Fibroblast of lung (primary cell): ENCODE measurements around the gene RAD17.

Experiments used
- EZH2 ChIP-seq: IDR thresholded peaks from 2 replicates; pipeline ENCODE4 v1.5.1; 2012; ENCODE audit warnings: low read length, control low read depth, mild to moderate bottlenecking; ENCODE audit errors: missing control alignments
- TF ChIP-seq, protein P1 (sequence below), 2 donors: IDR thresholded peaks in 1 of 2; conservative IDR thresholded peaks in 1 of 2; 1 replicate in 1 of 2; 2 replicates in 1 of 2; pipeline ENCODE4 v1.5.1; 2011 to 2012; ENCODE audit warnings: low read length in 2 of 2, control low read depth in 1 of 2, inconsistent platforms in 1 of 2, low read depth in 1 of 2, mild to moderate bottlenecking in 1 of 2

DNA sequence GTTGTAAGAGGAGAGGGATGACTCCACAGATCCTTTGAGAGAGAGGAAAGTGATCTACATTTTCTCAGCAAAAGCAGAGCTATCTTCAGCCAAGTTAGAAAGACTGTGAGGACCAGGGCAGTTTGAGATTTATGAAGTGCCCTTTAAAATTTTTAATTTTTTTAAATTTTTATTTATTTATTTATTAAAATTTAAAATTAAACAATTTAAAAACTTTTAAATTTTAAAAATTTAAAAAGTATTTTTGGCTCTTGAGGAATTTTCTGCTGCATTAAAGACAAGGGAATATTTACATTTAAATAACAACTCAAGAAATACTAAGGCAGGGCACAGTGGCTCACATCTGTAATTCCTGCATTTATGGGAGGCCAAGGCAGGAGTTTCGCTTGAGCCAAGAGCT is 92.6 kb downstream of the RAD17 start:
- TF ChIP-seq, protein P1, sequence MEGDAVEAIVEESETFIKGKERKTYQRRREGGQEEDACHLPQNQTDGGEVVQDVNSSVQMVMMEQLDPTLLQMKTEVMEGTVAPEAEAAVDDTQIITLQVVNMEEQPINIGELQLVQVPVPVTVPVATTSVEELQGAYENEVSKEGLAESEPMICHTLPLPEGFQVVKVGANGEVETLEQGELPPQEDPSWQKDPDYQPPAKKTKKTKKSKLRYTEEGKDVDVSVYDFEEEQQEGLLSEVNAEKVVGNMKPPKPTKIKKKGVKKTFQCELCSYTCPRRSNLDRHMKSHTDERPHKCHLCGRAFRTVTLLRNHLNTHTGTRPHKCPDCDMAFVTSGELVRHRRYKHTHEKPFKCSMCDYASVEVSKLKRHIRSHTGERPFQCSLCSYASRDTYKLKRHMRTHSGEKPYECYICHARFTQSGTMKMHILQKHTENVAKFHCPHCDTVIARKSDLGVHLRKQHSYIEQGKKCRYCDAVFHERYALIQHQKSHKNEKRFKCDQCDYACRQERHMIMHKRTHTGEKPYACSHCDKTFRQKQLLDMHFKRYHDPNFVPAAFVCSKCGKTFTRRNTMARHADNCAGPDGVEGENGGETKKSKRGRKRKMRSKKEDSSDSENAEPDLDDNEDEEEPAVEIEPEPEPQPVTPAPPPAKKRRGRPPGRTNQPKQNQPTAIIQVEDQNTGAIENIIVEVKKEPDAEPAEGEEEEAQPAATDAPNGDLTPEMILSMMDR (conservative IDR thresholded peaks at IDR 0.05 in 1 of 2, IDR thresholded peaks at IDR 0.05 in 1 of 2; ENCODE audit: low read depth in 1 of 2, low read length in 2 of 2): no peak
- no peak for TF ChIP-seq EZH2
